ENCODE results near the gene STIP1.

Gene STIP1

DNA sequence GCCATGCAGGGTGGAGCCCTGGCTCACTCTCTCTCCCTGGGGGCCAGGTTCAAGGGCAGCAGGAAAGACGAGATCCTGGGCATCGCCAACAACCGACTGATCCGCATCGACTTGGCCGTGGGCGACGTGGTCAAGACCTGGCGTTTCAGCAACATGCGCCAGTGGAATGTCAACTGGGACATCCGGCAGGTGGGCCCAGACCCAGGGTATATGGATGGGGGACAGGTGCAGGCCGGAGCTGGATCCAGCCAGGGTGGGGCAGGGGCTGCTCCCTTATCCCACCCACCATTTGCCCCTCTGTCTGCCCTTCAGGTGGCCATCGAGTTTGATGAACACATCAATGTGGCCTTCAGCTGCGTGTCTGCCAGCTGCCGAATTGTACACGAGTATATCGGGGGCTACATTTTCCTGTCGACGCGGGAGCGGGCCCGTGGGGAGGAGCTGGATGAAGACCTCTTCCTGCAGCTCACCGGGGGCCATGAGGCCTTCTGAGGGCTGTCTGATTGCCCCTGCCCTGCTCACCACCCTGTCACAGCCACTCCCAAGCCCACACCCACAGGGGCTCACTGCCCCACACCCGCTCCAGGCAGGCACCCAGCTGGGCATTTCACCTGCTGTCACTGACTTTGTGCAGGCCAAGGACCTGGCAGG is 37.2 kb downstream of the STIP1 start:
- no peak for DNase-seq (ENCODE audit: low read depth)

DNA sequence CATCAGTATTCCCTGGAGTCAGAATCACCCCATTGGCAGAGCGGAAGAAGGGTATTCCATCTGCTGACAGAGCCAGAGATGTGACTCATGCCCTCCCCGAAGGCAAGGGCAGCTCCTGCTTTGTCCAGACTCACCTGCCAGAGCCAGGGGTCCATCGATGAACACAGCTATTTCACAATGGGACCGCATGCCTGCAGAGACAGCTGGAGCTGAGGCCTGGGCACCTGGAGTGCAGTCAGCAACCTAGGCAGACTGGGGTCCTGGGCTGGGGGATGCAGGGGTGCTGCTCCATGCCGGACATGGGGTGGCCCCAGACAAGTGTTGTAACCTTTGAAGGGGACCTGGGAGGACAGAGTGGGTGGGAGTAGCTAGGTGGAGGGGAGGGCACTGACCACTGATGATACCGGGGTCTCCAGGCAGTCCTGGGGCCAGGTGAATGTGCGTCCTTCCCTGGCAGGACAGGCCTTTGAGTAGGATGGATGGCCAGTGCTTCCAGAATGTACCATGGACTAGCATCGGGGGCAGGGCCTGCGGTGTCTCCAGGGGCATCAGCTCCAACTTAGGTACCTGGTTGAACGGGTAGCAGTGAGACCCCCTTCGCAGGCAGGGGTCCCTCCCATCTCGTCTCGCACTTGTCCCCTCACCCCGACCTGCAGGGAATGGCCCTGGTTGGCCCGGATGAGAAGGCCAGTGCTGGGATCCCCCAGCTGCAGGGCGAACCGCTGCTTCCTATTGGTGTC is 38.4 kb downstream of the STIP1 start:
- no peak for DNase-seq (ENCODE audit: low read depth)

DNA sequence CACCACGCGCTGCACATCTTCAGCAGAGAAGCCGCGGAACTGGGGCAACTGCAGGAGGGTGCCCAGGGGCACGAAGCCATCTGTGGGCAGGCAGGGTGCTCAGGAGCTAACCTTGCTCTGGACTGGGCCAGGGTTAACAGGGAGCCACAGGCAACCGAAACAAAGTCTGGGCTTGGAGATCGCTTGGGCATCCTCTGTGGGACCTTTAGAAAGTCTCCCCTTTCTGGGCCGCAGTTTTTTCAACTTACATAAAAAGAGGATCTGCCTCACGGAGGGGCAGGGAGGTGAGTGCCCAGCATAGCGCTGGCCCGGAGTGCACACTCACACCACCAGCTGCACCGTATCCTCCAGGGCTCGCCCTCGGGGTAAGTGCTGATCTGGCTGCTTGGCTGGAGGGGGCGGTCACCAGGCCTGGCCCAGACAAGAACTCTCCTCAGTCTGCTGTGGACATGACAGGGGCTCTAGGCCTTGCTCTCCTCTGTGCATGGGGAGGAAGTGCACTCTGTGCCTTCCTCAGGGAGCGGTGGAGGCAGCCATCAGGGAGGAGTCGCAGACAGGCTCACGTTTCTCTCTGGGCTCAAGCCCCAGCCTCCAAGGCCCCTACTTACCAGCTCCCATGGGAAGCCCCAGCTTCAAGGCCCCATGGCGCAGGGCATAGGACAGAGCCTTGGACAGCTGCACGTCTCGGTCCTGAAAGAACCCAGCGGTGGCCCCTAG is 39.1 kb downstream of the STIP1 start:
- no peak for DNase-seq (ENCODE audit: low read depth)

DNA sequence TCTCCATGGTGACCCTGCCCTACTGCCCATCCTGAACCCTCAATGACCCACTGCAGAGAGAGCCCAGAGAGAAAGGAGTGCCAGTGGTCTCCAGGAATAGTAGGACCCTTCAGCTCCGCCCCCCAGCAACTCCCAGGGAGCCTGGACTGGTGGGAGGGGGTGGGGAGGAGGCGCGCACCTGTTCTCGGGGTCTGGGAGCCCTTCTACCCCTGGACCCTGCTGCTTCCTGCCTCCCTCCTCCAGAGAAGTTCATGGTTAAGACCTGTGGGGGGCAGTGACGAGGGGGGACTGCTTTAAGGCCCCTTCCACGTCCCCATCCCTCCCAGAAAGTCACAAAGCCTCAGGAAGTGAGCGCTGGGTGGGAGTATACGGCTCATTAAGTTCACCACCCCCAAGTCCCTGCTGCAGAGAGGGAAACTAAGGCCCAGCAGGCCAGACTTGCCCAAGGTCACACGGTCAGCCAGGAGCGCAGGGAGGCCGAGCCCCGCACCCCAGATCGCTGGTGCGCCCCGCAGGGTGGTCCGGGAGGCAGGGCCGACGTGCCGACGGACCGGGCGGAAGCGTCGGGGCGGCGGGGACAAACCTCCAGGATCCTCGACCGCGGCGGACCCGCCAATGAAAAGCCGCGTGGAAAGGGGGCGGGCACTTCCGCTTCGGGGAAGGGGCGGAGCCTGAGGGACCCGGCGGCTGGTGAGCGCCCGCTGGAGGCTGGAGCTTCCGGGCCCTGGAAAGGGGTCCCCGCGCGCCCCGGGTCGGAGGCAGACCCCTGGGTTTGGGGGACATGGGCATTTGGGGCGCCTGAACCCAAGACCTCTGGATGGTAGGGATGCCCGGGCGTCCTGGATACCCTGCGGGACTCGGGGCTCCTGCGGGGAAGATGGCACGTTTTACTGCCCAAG is 39.9 kb downstream of the STIP1 start, which contains the start of the genes NUDT22 and TRPT1:
Gene NUDT22 (plus strand): TSS at position 667 of the 899 bp plus-strand sequence. CDS start 379 bp downstream, outside the sequence.
Gene TRPT1 (minus strand): TSS at position 579 of the 899 bp plus-strand sequence. CDS start 326 bp downstream, at position 253.
- peak; percentile 73 for DNase-seq (ENCODE audit: low read depth)

GRCh38 chr11:64226507-64227051 is 40.6 kb downstream of the STIP1 start:
- DNase-seq (ENCODE audit: low read depth), result no peak

DNA sequence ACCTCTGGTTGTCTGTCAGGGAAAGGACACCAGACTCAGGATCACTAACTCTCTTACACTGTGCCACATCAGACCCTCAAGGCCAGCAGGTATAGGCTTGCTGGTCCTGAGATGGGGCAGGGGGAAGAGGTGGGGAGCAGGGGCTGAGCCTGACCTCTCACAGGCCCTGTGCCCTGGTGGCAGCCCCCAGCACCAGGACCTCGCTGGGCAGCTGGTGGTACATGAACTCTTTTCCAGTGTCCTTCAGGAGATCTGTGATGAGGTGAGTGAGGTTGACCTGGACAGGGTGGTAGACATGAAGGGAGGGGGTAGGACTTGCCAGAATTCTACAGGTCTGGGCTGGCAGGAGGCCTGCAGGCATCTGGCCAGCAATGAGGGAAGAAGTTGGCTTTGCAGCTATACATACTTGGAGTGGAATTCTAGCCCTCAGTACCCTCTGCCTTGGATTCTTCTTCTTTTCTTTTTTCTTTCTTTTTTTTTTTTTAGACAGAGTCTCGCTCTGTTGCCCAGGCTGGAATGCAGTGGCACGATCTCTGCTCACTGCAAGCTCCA is 41.5 kb downstream of the STIP1 start:
- DNase-seq (ENCODE audit: low read depth), result no peak

DNA sequence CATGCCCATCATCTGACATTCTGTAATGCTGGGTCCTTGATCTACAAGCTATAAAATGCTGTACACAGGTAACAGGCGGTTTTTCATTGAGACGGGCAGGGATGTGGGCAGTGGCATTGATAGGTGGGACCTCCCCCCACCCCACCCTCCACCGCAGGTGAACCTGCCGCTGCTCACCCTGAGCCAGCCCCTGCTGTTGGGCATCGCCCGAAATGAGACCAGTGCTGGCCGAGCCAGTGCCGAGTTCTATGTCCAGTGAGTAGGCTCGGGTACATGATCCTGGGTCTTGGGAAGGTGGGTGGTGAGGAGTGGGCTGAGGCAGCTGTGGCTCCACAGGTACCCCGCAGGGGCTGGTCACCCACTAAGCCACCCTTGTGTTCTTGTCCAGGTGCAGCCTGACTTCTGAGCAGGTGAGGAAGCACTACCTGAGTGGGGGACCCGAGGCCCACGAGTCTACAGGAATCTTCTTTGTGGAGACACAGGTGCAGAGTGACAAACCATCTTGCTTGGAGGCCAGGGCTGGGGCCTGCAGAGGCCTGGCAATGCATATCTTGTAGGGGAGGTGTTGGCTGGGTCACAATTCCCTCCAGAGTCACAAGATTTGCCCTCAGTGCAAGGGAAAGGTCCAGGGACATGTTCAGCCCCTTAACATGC is 43.2 kb downstream of the STIP1 start:
- DNase-seq (ENCODE audit: low read depth), result no peak

- no peak for DNase-seq (ENCODE audit: low read depth)
These were observed 43.8 kb downstream of the STIP1 start for GRCh38 chr11:64229744-64230170.

GRCh38 chr11:64230171-64230984 is 44.4 kb downstream of the STIP1 start, which contains the start of gene DNAJC4:
TSS of gene DNAJC4 (plus strand) at chr11:64230548. CDS start at chr11:64230855, 307 bp downstream.
- peak; percentile 75 for DNase-seq (ENCODE audit: low read depth)

DNA sequence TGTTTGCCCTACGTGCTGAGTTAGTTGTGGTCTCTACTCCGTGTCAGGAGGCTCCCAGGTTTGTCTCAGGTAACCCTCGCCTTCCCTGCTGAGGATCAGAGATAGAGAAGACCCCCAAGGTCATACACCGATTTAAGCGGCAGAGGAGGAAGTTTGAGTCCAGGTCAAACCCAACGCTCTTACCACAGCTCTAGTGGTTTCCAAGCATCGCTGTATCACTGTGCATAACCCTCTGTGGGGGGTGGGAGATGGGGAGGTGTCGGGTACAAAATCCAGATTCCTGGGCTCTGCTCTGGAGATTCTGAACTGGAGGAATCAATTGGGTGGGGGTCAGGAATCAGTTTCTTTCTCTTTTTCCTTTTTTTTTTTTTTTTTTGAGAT is 45.0 kb downstream of the STIP1 start:
- DNase-seq (ENCODE audit: low read depth), result no peak

- DNase-seq (ENCODE audit: low read depth), result no peak
These were observed 45.6 kb downstream of the STIP1 start for GRCh38 chr11:64231546-64231945.

DNA sequence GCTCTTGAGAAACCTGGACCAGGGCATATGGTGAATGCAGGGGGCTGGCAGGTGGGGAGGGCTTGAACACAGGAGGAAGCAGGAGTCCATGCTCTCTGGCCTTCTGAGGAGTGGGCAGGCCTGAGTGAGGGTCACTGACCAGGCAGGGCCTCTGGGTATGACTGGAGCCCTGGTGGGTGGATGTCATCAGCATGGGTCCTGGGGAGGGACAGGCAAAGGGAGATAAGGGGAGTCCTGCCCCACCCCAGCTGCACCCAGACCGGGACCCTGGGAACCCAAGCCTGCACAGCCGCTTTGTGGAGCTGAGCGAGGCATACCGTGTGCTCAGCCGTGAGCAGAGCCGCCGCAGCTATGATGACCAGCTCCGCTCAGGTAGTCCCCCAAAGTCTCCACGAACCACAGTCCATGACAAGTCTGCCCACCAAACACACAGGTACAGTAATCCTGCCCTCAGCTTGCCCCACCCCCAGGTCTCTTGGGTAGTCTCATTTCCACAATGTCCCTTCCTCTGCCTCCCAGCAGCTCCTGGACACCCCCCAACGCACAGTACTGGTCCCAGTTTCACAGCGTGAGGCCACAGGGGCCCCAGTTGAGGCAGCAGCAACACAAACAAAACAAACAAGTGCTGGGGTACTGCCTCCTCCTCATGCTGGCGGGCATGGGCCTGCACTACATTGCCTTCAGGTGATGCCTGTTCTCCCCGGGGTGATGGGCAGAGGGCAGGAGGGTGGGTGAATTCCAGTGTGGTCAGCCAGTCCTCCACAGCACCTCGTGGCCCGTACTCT is 46.4 kb downstream of the STIP1 start:
- no peak for DNase-seq (ENCODE audit: low read depth)

- DNase-seq (ENCODE audit: low read depth), result no peak
These were observed 47.0 kb downstream of the STIP1 start for GRCh38 chr11:64232967-64233315.

- DNase-seq (ENCODE audit: low read depth), result peak; percentile 58
These were observed 48.1 kb downstream of the STIP1 start, which contains the start of gene VEGFB for GRCh38 chr11:64233913-64234586. TSS of gene VEGFB (plus strand) at chr11:64234584. CDS start at chr11:64234834, 250 bp downstream.

- DNase-seq (ENCODE audit: low read depth), result no peak
These were observed 48.8 kb downstream of the STIP1 start for GRCh38 chr11:64234647-64235379.

DNA sequence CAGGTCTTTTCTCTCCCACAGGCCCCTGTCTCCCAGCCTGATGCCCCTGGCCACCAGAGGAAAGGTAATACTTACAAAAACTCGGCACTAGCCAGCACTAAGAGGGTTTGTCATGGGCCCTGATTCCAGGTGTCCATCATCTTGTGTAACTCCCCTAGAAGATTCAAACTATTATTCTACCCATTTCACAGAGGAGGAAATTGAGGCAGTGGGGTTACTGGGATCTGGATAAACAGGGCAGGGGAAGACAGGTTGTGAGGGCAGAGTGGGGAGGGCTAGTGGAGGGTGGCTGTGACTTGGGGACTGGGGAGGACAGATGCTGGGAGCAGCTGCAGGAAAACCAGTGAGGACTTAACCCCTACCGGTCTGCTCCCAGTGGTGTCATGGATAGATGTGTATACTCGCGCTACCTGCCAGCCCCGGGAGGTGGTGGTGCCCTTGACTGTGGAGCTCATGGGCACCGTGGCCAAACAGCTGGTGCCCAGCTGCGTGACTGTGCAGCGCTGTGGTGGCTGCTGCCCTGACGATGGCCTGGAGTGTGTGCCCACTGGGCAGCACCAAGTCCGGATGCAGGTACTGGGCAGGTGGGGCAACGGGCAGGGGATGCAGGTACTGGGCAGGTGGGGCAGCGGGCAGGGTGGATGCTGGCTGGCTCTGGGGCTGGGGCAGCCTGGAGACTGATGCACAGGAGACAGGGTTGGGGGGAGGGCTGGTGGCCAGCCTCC is 49.6 kb downstream of the STIP1 start:
- DNase-seq (ENCODE audit: low read depth), result no peak

DNA sequence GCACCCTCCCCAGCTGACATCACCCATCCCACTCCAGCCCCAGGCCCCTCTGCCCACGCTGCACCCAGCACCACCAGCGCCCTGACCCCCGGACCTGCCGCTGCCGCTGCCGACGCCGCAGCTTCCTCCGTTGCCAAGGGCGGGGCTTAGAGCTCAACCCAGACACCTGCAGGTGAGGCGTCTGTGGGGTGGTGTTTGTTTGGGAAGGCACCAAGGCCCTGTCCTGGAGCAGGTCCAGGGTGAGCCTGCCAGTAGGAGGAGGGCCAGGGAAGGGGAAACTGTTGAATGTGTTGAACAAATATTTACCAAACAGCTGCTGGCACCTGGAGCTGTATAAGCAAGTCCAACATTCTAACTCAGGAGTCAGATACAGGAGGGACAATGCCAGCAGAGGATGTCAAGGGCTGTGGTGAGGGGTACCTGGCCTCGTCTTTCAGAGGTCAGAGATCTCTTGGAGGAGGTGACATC is 51.5 kb downstream of the STIP1 start:
- DNase-seq (ENCODE audit: low read depth), result no peak
